ENCODE data around the gene TAF4B.

DNA sequence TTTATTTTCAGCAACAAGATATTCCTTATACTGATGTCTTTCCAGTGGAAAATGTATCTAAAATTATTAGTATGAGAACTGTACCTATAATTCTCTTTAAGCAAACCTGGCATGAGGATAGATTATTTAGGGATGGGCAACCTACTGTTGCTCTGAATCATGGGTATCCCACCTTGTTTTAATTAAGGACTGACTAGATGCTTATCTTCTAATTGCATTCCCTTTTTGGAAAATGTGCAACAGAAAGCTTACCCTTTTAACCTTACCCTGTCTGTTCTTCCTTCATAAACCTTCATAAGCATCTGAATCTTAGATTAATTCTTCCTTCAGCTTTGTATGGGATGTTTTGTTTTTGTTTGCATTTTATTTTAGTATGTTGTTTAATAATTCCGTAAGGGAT is 110.3 kb downstream of the TAF4B start:
- TF ChIP-seq, protein P1, sequence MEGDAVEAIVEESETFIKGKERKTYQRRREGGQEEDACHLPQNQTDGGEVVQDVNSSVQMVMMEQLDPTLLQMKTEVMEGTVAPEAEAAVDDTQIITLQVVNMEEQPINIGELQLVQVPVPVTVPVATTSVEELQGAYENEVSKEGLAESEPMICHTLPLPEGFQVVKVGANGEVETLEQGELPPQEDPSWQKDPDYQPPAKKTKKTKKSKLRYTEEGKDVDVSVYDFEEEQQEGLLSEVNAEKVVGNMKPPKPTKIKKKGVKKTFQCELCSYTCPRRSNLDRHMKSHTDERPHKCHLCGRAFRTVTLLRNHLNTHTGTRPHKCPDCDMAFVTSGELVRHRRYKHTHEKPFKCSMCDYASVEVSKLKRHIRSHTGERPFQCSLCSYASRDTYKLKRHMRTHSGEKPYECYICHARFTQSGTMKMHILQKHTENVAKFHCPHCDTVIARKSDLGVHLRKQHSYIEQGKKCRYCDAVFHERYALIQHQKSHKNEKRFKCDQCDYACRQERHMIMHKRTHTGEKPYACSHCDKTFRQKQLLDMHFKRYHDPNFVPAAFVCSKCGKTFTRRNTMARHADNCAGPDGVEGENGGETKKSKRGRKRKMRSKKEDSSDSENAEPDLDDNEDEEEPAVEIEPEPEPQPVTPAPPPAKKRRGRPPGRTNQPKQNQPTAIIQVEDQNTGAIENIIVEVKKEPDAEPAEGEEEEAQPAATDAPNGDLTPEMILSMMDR (IDR thresholded peaks at IDR 0.05): no peak
- no peak for TF ChIP-seq POLR2A (IDR thresholded peaks at IDR 0.05)

Measured in testis (tissue), 2 donors.